Dermis microvascular lymphatic vessel endothelial cell (primary cell): ENCODE data around the gene MET. TPM values are rescaled to one million over a fixed set of nuclear protein-coding genes. Genes with fewer than 3 reads are reported as not detected.
"Not testable (repeated sequence)": the region's sequence is repeated elsewhere in the genome, so short reads cannot be mapped to it uniquely, and the experiment has no call there.

ENCODE experiments used
- DNase-seq, 2 donors: peaks; one replicate each; pipeline versions ENCODE4 v3.0.0 to v3.0.0-alpha.2; 2010; ENCODE audit warnings: low read depth in 2 of 2
- total RNA-seq: library from RNA; depleted of rRNA; stranded (reverse); fragments of >200 nt; gene quantifications from 2 replicates; pipeline ENCODE4 v1.2.1, GENCODE V29; 2014

Gene MET
- total RNA-seq, result 36.8 and 43.0 TPM in 2 replicates

- DNase-seq, result peak; percentile 51 to 88
Measured at GRCh38 chr7:116671681-116672595, at the start of gene MET. Gene MET, plus strand, starts transcription at chr7:116672196. Its CDS starts 26,889 bp downstream, at chr7:116699085.

GRCh38 chr7:116626886-116627285, 45.1 kb upstream of the MET start:
- DNase-seq, result no peak

GRCh38 chr7:116629051-116629463, 42.9 kb upstream of the MET start:
- peak in 1 of 2 donors; percentile 69 for DNase-seq

- DNase-seq, result no peak
Measured at GRCh38 chr7:116630357-116630756, 41.6 kb upstream of the MET start.

GRCh38 chr7:116630932-116631671, 40.9 kb upstream of the MET start:
- peak in 1 of 2 donors; percentile 17 for DNase-seq

GRCh38 chr7:116631676-116632075, 40.3 kb upstream of the MET start:
- no peak for DNase-seq

GRCh38 chr7:116632384-116632783, 39.6 kb upstream of the MET start:
- DNase-seq, result no peak

- DNase-seq, result no peak
Measured at GRCh38 chr7:116633131-116633988, 38.6 kb upstream of the MET start.

- no peak for DNase-seq
Measured at GRCh38 chr7:116636997-116637396, 35.0 kb upstream of the MET start.

GRCh38 chr7:116638592-116638991, 33.4 kb upstream of the MET start:
- DNase-seq, result not testable (repeated sequence)

GRCh38 chr7:116641551-116642153, 30.3 kb upstream of the MET start:
- DNase-seq, result no peak

- DNase-seq, result not testable (repeated sequence)
Measured at GRCh38 chr7:116643148-116643547, 28.8 kb upstream of the MET start.

GRCh38 chr7:116644628-116645027, 27.4 kb upstream of the MET start:
- no peak for DNase-seq

GRCh38 chr7:116647290-116647689, 24.7 kb upstream of the MET start:
- DNase-seq, result no peak

GRCh38 chr7:116647861-116648260, 24.1 kb upstream of the MET start:
- DNase-seq, result no peak

- no peak for DNase-seq
Measured at GRCh38 chr7:116650436-116650835, 21.6 kb upstream of the MET start.

- no peak for DNase-seq
Measured at GRCh38 chr7:116652793-116653192, 19.2 kb upstream of the MET start.

- DNase-seq, result peak in 1 of 2 donors; percentile 28
Measured at GRCh38 chr7:116653204-116653603, 18.8 kb upstream of the MET start.

GRCh38 chr7:116653646-116654045, 18.4 kb upstream of the MET start:
- no peak for DNase-seq

GRCh38 chr7:116659248-116659647, 12.7 kb upstream of the MET start:
- DNase-seq, result not testable (repeated sequence)

GRCh38 chr7:116661865-116662264, 10.1 kb upstream of the MET start:
- no peak for DNase-seq
